Esophagus muscularis mucosa (tissue), 4 donors: ENCODE measurements around the gene SNED1. TPM values are rescaled to one million over a fixed set of nuclear protein-coding genes. Genes with fewer than 3 reads are reported as not detected.
"Not testable (repeated sequence)": the region's sequence is repeated elsewhere in the genome, so short reads cannot be mapped to it uniquely, and the experiment has no call there.

ENCODE experiments used
- DNase-seq: peaks from one replicate; pipeline ENCODE4 v3.0.0-alpha.2; 2017; ENCODE audit errors: extremely low spot score
- H3K27ac ChIP-seq, 4 donors: fragments of 200-600 bp; sonication (generic); replicated peaks in 1 of 4; 1 replicate in 3 of 4; 2 replicates in 1 of 4; pipeline ENCODE4 v1.5.1; 2016 to 2019; ENCODE audit warnings: mild to moderate bottlenecking in 1 of 4
- H3K27me3 ChIP-seq, 4 donors: fragments of 200-600 bp; sonication (generic); one replicate each; pipeline versions ENCODE4 v1.5.1 to v1.6.0; 2016 to 2019
- H3K36me3 ChIP-seq, 4 donors: fragments of 200-600 bp; sonication (generic); one replicate each; pipeline ENCODE4 v1.5.1; 2016 to 2019
- H3K4me1 ChIP-seq, 4 donors: fragments of 200-600 bp; sonication (generic); one replicate each; pipeline ENCODE4 v1.5.1; 2016 to 2019
- H3K4me3 ChIP-seq, 4 donors: fragments of 200-600 bp; sonication (generic); 1 replicate in 2 of 4; 2 replicates in 2 of 4; pipeline ENCODE4 v1.5.1; 2016 to 2019; ENCODE audit warnings: mild to moderate bottlenecking in 4 of 4, moderate library complexity in 1 of 4
- H3K9me3 ChIP-seq, 4 donors: fragments of 200-600 bp; sonication (generic); 1 replicate in 3 of 4; 2 replicates in 1 of 4; pipeline ENCODE4 v1.5.1; 2016 to 2019
- CTCF ChIP-seq, 3 experiments: fragments of 200-600 bp in 2 of 3; fragments of 450-650 bp in 1 of 3; sonication (generic) in 2 of 3; IDR thresholded peaks; one replicate each; pipeline ENCODE4 v1.5.1; 2017 to 2019; ENCODE audit warnings: antibody characterized with exemption in 3 of 3, mild to moderate bottlenecking in 2 of 3, moderate library complexity in 1 of 3
- EP300 ChIP-seq: sonication (generic); formaldehyde crosslinking; IDR thresholded peaks from one replicate; pipeline ENCODE4 v1.6.1; 2017; ENCODE audit warnings: antibody characterized with exemption
- POLR2A ChIP-seq: fragments of 450-650 bp; IDR thresholded peaks from one replicate; pipeline ENCODE4 v1.6.1; 2017; ENCODE audit warnings: antibody characterized with exemption, moderate library complexity, mild to moderate bottlenecking, low read depth
- POLR2AphosphoS5 ChIP-seq, 2 donors: sonication (generic); formaldehyde crosslinking; IDR thresholded peaks; one replicate each; pipeline ENCODE4 v1.6.1; 2017; ENCODE audit warnings: antibody characterized with exemption in 2 of 2
- WGBS: methylation state at CpG from one replicate; pipeline ENCODE4 v1.1.5; 2018; 5-methylcytosine and 5-hydroxymethylcytosine counted together
- intact Hi-C: fragments of 100-400 bp; cut with DNase I; formaldehyde crosslinking; loops from one replicate; pipeline ENCODE4 v1.15.1; 2023
- total RNA-seq, 4 donors: library from RNA; depleted of rRNA; stranded (reverse); fragments of >200 nt; gene quantifications; one replicate each; pipeline versions ENCODE4 v1.1.0 to v1.2.1, GENCODE V29; 2016

Gene SNED1
- total RNA-seq, 4 donors from 2014 or later, result 7.3 to 14.1 (median 11.6) TPM

GRCh38 chr2:241099246-241099645 is 100.8 kb downstream of the SNED1 start:
- H3K9me3 ChIP-seq, result no peaks in the 10 kb centered on the region
- H3K4me1 ChIP-seq, result peaks cover 18 to 43% (median 25%) of the 10 kb centered on the region in 4 donors
- no peaks in the 10 kb centered on the region for H3K27me3 ChIP-seq
- WGBS, result 92% methylated on average over 4 of the region's 5 CpGs
- no peak for DNase-seq
- TF ChIP-seq CTCF (IDR thresholded peaks at IDR 0.05), result no peak
- no peak for TF ChIP-seq POLR2AphosphoS5 (IDR thresholded peaks at IDR 0.05)
- TF ChIP-seq POLR2A, result no peak
- TF ChIP-seq EP300, result no peak
- no peak overlapping the region for H3K4me3 ChIP-seq
- H3K36me3 ChIP-seq, result peaks cover 21 to 57% (median 53%) of the 10 kb centered on the region in 4 donors
- intact Hi-C loops, result no loop called here
- no peak overlapping the region for H3K27ac ChIP-seq

GRCh38 chr2:241102239-241102803 is 103.9 kb downstream of the SNED1 start, which contains the start of gene MTERF4:
TSS of gene MTERF4 (minus strand) at chr2:241102287. CDS start at chr2:241102273, 14 bp downstream.
- peak within 1 kb of the TSS; percentile 76 to 90 (median 84) for H3K4me3 ChIP-seq
- H3K9me3 ChIP-seq, result no peaks in the 10 kb centered on the region
- H3K36me3 ChIP-seq, result peaks cover under 1 to 26% (median 24%) of the 10 kb centered on the region in 4 donors
- peaks cover 18 to 43% (median 25%) of the 10 kb centered on the region in 4 donors for H3K4me1 ChIP-seq
- intact Hi-C loops, result loop anchor here (5.0 kb wide), 1 partner anchor 50 kb away; the partner anchor contains the start of gene PPP1R7
- TF ChIP-seq POLR2AphosphoS5 (IDR thresholded peaks at IDR 0.05) (peak; percentile 78 to 93), CTCF (IDR thresholded peaks at IDR 0.05) (peak in 1 of 3 experiments; percentile 21), EP300 (no peak)
- 0% methylated on average over 24 of the region's 56 CpGs for WGBS
- H3K27ac ChIP-seq, result peak within 1 kb of the TSS; percentile 85 to 88 (median 87)
- DNase-seq, result peak; percentile 97
- no peaks in the 10 kb centered on the region for H3K27me3 ChIP-seq

- Histone ChIP-seq H3K9me3 (no peaks in the 10 kb centered on the region), H3K36me3 (peaks cover 0 to 19% (median 17%) of the 10 kb centered on the region in 4 donors), H3K27me3 (no peaks in the 10 kb centered on the region), H3K27ac (peak overlapping the region in 3 of 4 donors; percentile 86 to 88 (median 88)), H3K4me1 (peaks cover 18 to 41% (median 25%) of the 10 kb centered on the region in 4 donors), H3K4me3 (peak overlapping the region; percentile 76 to 90 (median 84))
- no peak for TF ChIP-seq EP300
- TF ChIP-seq CTCF (IDR thresholded peaks at IDR 0.05), result no peak
- TF ChIP-seq POLR2AphosphoS5 (IDR thresholded peaks at IDR 0.05), result no peak
- no peak for TF ChIP-seq POLR2A
- intact Hi-C loops, result loop anchor here (5.0 kb wide), 1 partner anchor 49 kb away; the partner anchor contains the start of gene PPP1R7
- no peak for DNase-seq
- 44% methylated on average over 5 of the region's 5 CpGs for WGBS
These were observed 104.8 kb downstream of the SNED1 start for GRCh38 chr2:241103176-241103595.

- H3K4me3 ChIP-seq, DNase-seq, H3K27ac ChIP-seq, H3K9me3 ChIP-seq, H3K36me3 ChIP-seq, H3K27me3 ChIP-seq: not testable (repeated sequence)
- 91% methylated on average over 10 of the region's 10 CpGs for WGBS
- peaks cover 18 to 32% (median 25%) of the 10 kb centered on the region in 4 donors for H3K4me1 ChIP-seq
- intact Hi-C loops, result loop anchor here (5.0 kb wide), 1 partner anchor 48 kb away; the partner anchor contains the start of gene PPP1R7
These were observed 106.2 kb downstream of the SNED1 start for GRCh38 chr2:241104611-241105010.

GRCh38 chr2:241105641-241106040 is 107.2 kb downstream of the SNED1 start:
- intact Hi-C loops, result no loop called here
- H3K4me3 ChIP-seq, result no peak overlapping the region
- 60% methylated on average over 3 of the region's 3 CpGs for WGBS
- H3K27ac ChIP-seq, result no peak overlapping the region
- no peaks in the 10 kb centered on the region for H3K9me3 ChIP-seq
- DNase-seq, result no peak
- peaks cover 17 to 22% (median 20%) of the 10 kb centered on the region in 4 donors for H3K4me1 ChIP-seq
- no peaks in the 10 kb centered on the region for H3K36me3 ChIP-seq
- TF ChIP-seq POLR2AphosphoS5 (IDR thresholded peaks at IDR 0.05) (no peak), CTCF (IDR thresholded peaks at IDR 0.05) (no peak), EP300 (no peak), POLR2A (no peak)
- no peaks in the 10 kb centered on the region for H3K27me3 ChIP-seq
